Activated T-cell treated with anti-CD3 and anti-CD28 coated beads, Interleukin-2, amount 50 U/mL, for 72 hours (primary cell): ENCODE results near the gene MNS1. TPM values are rescaled to one million over a fixed set of nuclear protein-coding genes. Genes with fewer than 3 reads are reported as not detected.

Experiments used
- ATAC-seq, 2 donors: fragments of 150-1000 bp; cut with Tn5 transposase; replicated peaks in 1 of 2; 2 replicates each; pipeline ENCODE4 v1.10.0; 2021; ENCODE audit warnings: moderate library complexity in 2 of 2, mild to moderate bottlenecking in 1 of 2
- DNase-seq, 2 donors: peaks; one replicate each; pipeline ENCODE4 v3.0.0; 2021 to 2022; ENCODE audit warnings: mixed read lengths in 1 of 2
- H3K27ac Mint-ChIP-seq: one replicate; pipeline ENCODE4 v1.8.0; 2022; ENCODE audit warnings: mild to moderate bottlenecking, moderate library complexity, mixed read lengths
- H3K27me3 Mint-ChIP-seq: one replicate; pipeline ENCODE4 v1.8.0; 2022; ENCODE audit warnings: low read depth, mixed read lengths
- H3K36me3 Mint-ChIP-seq, 2 donors: one replicate each; pipeline ENCODE4 v1.8.0; 2022; ENCODE audit warnings: mixed read lengths in 2 of 2, mild to moderate bottlenecking in 1 of 2; ENCODE audit not compliant: insufficient read depth in 2 of 2
- H3K4me1 Mint-ChIP-seq: one replicate; pipeline ENCODE4 v1.8.0; 2022; ENCODE audit warnings: low read depth, mixed read lengths
- H3K4me3 Mint-ChIP-seq, 2 donors: one replicate each; pipeline ENCODE4 v1.8.0; 2022; ENCODE audit warnings: mild to moderate bottlenecking in 2 of 2, mixed read lengths in 2 of 2, moderate library complexity in 2 of 2
- H3K9me3 Mint-ChIP-seq, 2 donors: one replicate each; pipeline ENCODE4 v1.8.0; 2022; ENCODE audit warnings: mixed read lengths in 2 of 2
- total RNA-seq, 2 donors: library from RNA; stranded (reverse); gene quantifications; one replicate each; pipeline ENCODE4 v1.2.3, GENCODE V29; 2022

Gene MNS1
- total RNA-seq, 2 donors from 2014 or later, result 0.19 TPM; not detected in 1

- H3K4me3 Mint-ChIP-seq, result no peak overlapping the region
- ATAC-seq (no peak), DNase-seq (no peak)
- H3K27me3 Mint-ChIP-seq, result no peaks in the 10 kb centered on the region
- H3K27ac Mint-ChIP-seq, result no peak overlapping the region
- no peaks in the 10 kb centered on the region for H3K4me1 Mint-ChIP-seq
- H3K36me3 Mint-ChIP-seq, result peaks cover 5 to 9% of the 10 kb centered on the region in 2 donors
- H3K9me3 Mint-ChIP-seq, result peaks cover 13 to 17% of the 10 kb centered on the region in 2 donors
Measured at GRCh38 chr15:56383010-56383409, 81.9 kb downstream of the MNS1 start.

Other genes starting within 250 kb of the MNS1 start
- gene RFX7, start 221.3 kb downstream of the MNS1 start, total RNA-seq, result 10 to 100 TPM; 37.3 to 44.4 TPM
- gene TEX9, start 99.7 kb downstream of the MNS1 start, total RNA-seq, result 1 to 10 TPM; 1.2 to 2.6 TPM